BLaER1 (cell line): Measurements from ENCODE around the gene CLTCL1.

ENCODE experiments used
- H3K27ac ChIP-seq: shearing (Covaris generic); formaldehyde crosslinking; 2 replicates; pipeline ENCODE4 v1.8.1; 2022
- H3K27me3 ChIP-seq: shearing (Covaris generic); formaldehyde crosslinking; 2 replicates; pipeline ENCODE4 v1.8.1; 2022
- H3K36me3 ChIP-seq: shearing (Covaris generic); formaldehyde crosslinking; 2 replicates; pipeline ENCODE4 v1.8.1; 2022
- H3K4me1 ChIP-seq: shearing (Covaris generic); formaldehyde crosslinking; 2 replicates; pipeline ENCODE4 v1.8.1; 2022
- H3K4me2 ChIP-seq: shearing (Covaris generic); formaldehyde crosslinking; 2 replicates; pipeline ENCODE4 v1.8.1; 2022
- H3K4me3 ChIP-seq: shearing (Covaris generic); formaldehyde crosslinking; 2 replicates; pipeline ENCODE4 v1.8.1; 2022
- H3K9ac ChIP-seq: shearing (Covaris generic); formaldehyde crosslinking; 2 replicates; pipeline ENCODE4 v1.8.1; 2022
- H3K9me3 ChIP-seq: shearing (Covaris generic); formaldehyde crosslinking; 2 replicates; pipeline ENCODE4 v1.8.1; 2022
- H4K20me1 ChIP-seq: shearing (Covaris generic); formaldehyde crosslinking; 2 replicates; pipeline ENCODE4 v1.8.1; 2022
- Cebpa-rat ChIP-seq: shearing (Covaris generic); IDR thresholded peaks from 2 replicates; pipeline ENCODE4 v1.8.1; 2022

Gene CLTCL1

DNA sequence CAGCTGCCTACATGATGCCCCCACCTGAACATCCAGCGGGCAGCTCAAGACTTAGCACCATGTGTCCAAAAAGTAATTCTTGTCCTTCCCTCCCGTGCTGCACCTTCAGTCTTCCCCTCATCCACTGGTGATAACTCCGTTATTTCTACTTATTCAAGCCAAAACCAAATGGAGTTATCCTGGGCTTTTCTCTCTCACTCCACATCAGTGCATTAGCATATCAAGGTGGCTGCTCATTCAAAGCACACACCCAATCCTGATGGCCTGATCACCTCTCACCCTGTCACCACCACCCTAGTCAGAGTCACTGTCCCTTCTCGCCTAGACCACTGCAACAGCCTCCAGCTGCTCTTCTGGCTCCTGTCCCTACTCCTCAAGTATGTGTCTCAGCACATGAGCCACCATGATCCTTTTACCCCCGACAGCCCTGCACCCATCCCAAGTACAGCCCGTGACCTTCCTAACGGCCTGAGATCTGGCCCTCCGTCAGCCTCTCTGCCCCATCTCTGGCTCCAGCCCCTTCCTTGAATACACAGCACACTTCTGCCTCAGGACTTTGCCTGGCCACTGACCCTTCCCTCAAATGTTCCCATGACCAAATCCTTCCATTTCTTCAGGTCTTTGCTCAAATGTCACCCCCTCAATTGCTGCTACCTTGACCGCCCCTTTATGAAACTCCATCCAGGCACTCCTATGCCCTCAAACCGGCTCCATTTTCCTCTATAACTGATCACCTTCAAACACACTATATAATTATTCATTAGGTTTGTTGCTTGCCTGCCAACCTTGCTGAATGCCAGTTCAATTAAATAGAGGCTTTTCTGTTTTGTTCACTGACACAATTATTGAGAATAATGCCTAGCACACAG is 93.3 kb downstream of the CLTCL1 start:
- Histone ChIP-seq H3K27ac (no peak overlapping the region), H3K4me3 (no peak overlapping the region), H3K4me1 (peaks cover 12% of the 10 kb centered on the region), H3K9ac (no peak overlapping the region), H3K36me3 (peaks cover 62% of the 10 kb centered on the region), H3K27me3 (no peaks in the 10 kb centered on the region), H4K20me1 (no peaks in the 10 kb centered on the region), H3K9me3 (peaks cover 9% of the 10 kb centered on the region; the same call in 1 of the 2 replicates), H3K4me2 (no peak overlapping the region)
- no peak for TF ChIP-seq Cebpa-rat

DNA sequence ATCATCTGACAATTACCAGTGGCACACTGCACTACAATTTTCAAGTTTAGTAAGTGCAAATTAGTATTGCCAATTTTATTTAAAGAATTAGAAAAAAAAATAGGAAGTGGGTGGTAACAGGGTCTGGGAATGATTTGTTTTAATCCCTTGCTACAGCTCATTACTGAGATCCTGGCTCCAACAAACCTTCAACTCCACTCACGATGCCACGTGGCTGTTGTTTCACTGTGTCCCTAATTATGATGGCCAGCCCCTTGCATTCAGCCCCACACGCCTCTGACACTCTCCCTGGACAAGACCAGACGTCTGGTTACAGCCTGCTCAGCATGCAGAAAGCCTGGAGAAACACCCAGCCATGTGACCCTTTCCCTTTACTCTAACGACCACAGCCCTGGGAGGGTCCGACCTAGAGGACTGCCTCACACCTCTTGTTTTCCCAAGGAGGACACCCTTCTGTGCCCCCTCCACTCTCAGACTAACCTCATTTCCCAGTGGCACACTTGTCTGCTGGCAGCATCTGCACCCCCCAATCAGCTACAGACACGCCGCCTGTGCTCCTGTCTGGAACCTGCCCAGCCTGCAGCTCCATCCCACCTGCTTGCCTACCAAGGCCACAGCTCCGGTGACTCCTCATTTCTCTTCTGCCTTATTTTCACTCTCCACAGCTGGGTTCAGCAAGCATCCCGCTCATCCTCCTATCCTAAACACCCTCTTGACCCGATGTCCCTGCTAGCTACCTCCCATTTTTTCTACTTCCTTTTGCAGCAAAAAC is 94.5 kb downstream of the CLTCL1 start:
- H3K9me3 ChIP-seq, result peaks cover 9% of the 10 kb centered on the region; the same call in 1 of the 2 replicates
- H3K36me3 ChIP-seq, result peaks cover 72% of the 10 kb centered on the region
- H4K20me1 ChIP-seq, result no peaks in the 10 kb centered on the region
- peaks cover 12% of the 10 kb centered on the region for H3K4me1 ChIP-seq
- H3K4me2 ChIP-seq, result no peak overlapping the region
- no peak overlapping the region for H3K27ac ChIP-seq
- no peaks in the 10 kb centered on the region for H3K27me3 ChIP-seq
- no peak overlapping the region for H3K4me3 ChIP-seq
- no peak overlapping the region for H3K9ac ChIP-seq
- TF ChIP-seq Cebpa-rat, result no peak

DNA sequence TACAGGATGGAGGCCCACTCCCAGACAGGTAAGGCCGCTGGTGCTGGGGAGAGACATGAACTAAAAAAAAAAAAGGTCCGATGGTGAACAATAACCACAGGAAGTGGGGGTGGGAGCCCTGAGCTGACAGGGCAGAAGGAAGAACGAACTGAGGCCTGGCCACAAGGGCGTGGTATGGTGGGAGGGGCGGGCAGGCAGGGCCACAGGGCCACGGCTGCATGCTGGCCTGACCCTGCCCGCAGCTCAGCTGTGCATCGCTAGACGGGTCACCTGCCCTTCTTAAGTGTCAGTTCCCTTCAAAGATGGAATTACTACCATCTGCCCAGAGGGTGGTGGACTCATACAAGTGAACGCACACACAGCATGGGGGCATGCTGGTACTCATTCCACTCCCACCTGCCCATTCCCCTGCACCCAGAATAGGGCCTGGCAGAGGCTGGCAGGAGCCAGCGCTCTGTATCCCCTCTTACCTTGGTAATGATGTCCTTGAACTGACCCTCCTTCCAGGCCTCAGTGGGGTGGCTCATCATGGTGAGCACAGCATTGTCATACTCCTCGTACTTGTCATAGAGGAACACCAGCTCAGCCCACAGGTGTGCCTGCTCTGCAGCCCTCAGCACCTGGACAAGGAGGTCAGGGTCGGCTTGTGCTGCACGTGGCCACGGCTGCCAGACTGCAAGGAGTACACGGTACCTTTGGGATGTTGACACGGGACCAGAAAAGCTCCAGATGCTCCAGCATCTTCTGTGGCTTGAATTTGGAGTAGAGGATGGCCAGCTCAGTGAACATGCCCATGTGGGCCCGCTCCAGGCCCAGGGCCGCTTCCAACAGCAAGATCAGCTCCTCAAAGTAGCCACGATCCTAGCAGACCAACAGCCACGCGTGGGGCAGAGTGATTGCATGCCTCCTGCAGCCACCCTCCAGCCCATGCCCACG is 95.5 kb downstream of the CLTCL1 start:
- Histone ChIP-seq H3K4me1 (peaks cover 12% of the 10 kb centered on the region), H3K9me3 (peaks cover 9% of the 10 kb centered on the region; the same call in 1 of the 2 replicates), H3K27ac (no peak overlapping the region), H3K4me2 (peak overlapping the region; percentile 42), H3K36me3 (peaks cover 69% of the 10 kb centered on the region), H3K27me3 (no peaks in the 10 kb centered on the region), H3K4me3 (no peak overlapping the region), H4K20me1 (no peaks in the 10 kb centered on the region), H3K9ac (no peak overlapping the region)
- TF ChIP-seq Cebpa-rat, result no peak

DNA sequence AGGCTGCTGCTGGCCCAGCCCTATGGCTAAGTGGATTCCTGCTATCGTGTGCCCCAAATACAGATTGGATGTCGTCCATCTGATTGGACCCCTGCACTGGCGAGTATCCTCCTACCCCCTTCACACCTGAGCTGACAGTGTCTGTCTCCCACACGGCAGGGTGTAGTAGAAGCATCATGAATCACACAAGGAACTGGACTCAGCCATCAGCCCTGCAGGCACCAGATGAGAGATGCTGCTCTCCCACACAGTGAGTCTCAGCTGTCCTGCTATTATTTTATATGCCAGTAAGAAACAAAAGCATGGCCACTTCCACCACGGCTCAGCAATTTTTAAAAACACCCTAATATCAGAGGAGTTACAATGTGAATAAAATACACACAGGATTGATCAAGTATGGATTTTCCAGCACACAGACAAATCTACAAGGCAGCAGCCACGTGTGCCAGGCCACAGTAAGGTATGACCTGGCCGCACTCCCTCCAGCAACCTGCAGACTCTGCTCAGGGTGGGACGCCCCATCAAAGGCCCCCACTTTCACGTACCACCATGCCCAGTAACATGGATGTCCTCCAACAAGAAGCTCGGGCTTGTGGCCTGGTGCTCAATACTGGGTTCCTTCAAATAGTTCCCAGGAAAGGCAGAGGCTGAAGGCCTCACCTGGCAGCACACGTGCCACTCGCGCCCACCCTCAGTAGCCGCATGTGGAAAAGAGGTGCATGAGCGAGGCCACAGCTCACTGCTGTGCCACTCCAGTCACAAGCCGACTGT is 96.6 kb downstream of the CLTCL1 start:
- H3K27me3 ChIP-seq, result no peaks in the 10 kb centered on the region
- peaks cover 12% of the 10 kb centered on the region for H3K4me1 ChIP-seq
- no peak overlapping the region for H3K27ac ChIP-seq
- peaks cover 9% of the 10 kb centered on the region; the same call in 1 of the 2 replicates for H3K9me3 ChIP-seq
- peaks cover 67% of the 10 kb centered on the region for H3K36me3 ChIP-seq
- no peaks in the 10 kb centered on the region for H4K20me1 ChIP-seq
- H3K4me2 ChIP-seq, result no peak overlapping the region; the same call in 1 of the 2 replicates
- H3K9ac ChIP-seq, result no peak overlapping the region
- H3K4me3 ChIP-seq, result no peak overlapping the region
- TF ChIP-seq Cebpa-rat, result no peak

DNA sequence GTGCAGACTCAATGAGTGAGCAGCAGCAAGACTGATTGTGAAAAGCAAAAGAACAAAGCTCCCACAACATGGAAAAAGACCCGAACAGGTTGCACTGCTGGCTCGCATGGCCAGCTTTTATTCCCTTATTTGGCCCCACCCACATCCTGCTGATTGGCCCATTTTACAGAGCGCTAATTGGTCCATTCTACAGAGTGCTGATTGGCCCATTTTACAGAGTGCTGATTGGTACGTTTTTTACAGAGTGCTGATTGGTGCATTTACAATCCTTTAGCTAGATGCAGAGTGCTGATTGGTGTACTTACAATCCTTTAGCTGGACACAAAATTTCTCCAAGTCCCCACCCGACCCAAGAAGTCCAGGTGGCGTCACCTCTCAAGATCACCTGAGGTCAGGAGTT is 97.6 kb downstream of the CLTCL1 start:
- Histone ChIP-seq H3K4me2 (no peak overlapping the region), H3K9ac (no peak overlapping the region), H3K36me3 (peaks cover 59% of the 10 kb centered on the region), H3K27me3 (no peaks in the 10 kb centered on the region), H3K4me1 (peaks cover 12% of the 10 kb centered on the region), H3K27ac (no peak overlapping the region), H3K9me3 (peaks cover 9% of the 10 kb centered on the region; the same call in 1 of the 2 replicates), H3K4me3 (no peak overlapping the region), H4K20me1 (no peaks in the 10 kb centered on the region)
- TF ChIP-seq Cebpa-rat, result no peak

DNA sequence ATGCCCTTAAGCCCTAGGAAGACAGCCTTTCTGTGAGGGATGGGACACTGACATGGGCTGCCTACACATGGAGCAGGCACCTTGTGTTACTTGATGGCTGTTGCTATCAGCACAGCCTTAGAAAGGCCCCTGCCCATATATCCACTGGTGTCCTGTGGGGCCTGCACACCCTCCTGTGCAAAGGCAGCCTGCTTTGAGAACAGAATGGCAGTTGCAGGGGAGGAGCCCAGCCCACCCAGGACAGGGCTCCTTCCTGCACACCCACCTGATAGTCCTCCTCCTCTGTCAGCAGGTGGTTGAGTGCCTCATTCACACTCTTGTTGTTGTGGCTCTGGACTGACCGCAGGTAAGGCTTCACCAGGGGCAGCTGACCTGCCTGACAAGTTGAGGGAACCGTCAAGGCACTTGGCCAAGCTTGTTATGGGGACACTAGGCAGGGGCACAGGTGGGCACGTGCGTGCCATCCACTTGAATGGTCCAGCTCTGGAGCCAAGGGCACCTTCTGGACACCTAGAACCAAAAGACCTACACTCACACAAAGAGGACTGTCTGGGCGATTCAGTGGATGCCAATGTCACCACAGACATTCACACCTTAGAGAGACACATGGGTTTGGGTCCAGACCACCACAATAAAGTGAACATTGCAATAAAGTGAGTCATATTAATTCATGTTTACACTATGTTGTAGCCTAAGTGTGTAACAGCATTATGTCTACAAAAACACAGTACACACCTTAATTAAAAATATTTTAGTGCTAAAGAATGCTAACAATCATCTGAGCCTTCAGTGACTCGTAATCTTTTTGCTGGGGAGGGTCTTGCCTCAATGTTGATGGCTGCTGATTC is 103.6 kb downstream of the CLTCL1 start:
- H3K36me3 ChIP-seq, result peaks cover 20% of the 10 kb centered on the region
- no peak overlapping the region for H3K9ac ChIP-seq
- 0 out of 2 replicates have a peak, but pooled peaks cover under 1% of the 10 kb centered on the region for H3K4me1 ChIP-seq
- no peaks in the 10 kb centered on the region for H3K9me3 ChIP-seq
- no peak for TF ChIP-seq Cebpa-rat
- H4K20me1 ChIP-seq, result peaks cover 10% of the 10 kb centered on the region; the same call in 1 of the 2 replicates
- H3K27ac ChIP-seq, result no peak overlapping the region
- no peaks in the 10 kb centered on the region for H3K27me3 ChIP-seq
- no peak overlapping the region for H3K4me2 ChIP-seq
- H3K4me3 ChIP-seq, result no peak overlapping the region

DNA sequence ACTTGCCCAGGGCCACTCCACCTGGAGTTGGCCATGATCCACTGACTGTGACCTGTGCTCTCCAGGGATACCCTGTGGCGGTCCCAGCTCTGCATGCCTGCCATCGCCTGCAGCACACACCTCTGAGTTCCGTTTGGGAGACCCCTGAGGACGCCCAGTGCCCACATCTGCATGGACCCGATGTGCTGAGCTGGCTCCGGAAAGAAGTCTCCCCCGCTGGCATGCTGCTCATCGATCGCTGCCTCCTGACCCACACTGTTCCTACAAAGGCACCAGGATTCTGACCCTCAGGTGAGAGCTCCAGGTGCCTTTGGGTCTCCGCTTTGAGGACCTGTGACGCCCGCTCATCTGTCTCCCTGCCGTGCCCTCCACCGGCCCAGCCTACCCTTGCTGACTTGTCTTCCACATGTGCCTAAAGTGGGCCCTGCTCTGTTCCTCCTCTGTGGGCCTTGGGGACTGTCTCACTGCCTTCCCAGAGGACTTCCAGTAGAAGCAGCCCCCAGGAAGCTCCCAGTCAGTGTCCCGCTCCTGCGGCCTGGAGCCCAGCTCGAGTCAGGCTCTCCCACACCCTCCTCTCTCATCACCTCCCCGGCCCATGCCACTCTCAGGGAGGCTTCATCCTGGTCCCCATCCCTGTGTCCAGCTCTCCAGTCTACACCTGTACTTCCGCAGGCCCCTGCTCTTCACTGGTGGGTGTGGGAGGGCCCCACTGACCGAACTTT is 107.1 kb downstream of the CLTCL1 start:
- Histone ChIP-seq H3K9me3 (no peaks in the 10 kb centered on the region), H3K4me1 (peaks cover 21% of the 10 kb centered on the region), H3K9ac (0 out of 2 replicates have a peak overlapping the region, but pooled peaks have one; percentile 24), H3K4me3 (no peak overlapping the region), H3K27ac (no peak overlapping the region), H3K4me2 (no peak overlapping the region), H3K27me3 (no peaks in the 10 kb centered on the region), H3K36me3 (peaks cover 9% of the 10 kb centered on the region), H4K20me1 (peaks cover 28% of the 10 kb centered on the region; the same call in 1 of the 2 replicates)
- TF ChIP-seq Cebpa-rat, result no peak
